ENCODE results near the gene MRPL2.
A peak's percentile ranks its signal among the peaks of the same experiment; 100 is the strongest.
"Not testable (repeated sequence)": the region's sequence is repeated elsewhere in the genome, so short reads cannot be mapped to it uniquely, and the experiment has no call there.

MRPL2 gene

GRCh38 chr6:43052225-43052841 lies 6.9 kb downstream of the MRPL2 start:
- DNase-seq, result no peak

- no peak for DNase-seq
Measured at GRCh38 chr6:43050981-43051380, 8.3 kb downstream of the MRPL2 start.

GRCh38 chr6:43047998-43048397 lies 11.2 kb downstream of the MRPL2 start:
- no peak for DNase-seq

GRCh38 chr6:43045371-43045930 lies 13.8 kb downstream of the MRPL2 start:
- DNase-seq, result no peak

- DNase-seq, result no peak
Measured at GRCh38 chr6:43043310-43043709, 15.9 kb downstream of the MRPL2 start.

GRCh38 chr6:43041475-43041874 lies 17.8 kb downstream of the MRPL2 start:
- not testable (repeated sequence) for DNase-seq

GRCh38 chr6:43040542-43041257 lies 18.5 kb downstream of the MRPL2 start:
- DNase-seq, result no peak

- no peak for DNase-seq
Measured at GRCh38 chr6:43038727-43039126, 20.5 kb downstream of the MRPL2 start.

GRCh38 chr6:43037706-43038105 lies 21.5 kb downstream of the MRPL2 start:
- DNase-seq, result no peak

- DNase-seq, result no peak
Measured at GRCh38 chr6:43037197-43037596, 22.0 kb downstream of the MRPL2 start.

- DNase-seq, result no peak
Measured at GRCh38 chr6:43036712-43037111, 22.5 kb downstream of the MRPL2 start.

GRCh38 chr6:43035495-43036194 lies 23.6 kb downstream of the MRPL2 start:
- DNase-seq, result no peak

GRCh38 chr6:43034190-43034525 lies 25.1 kb downstream of the MRPL2 start:
- no peak for DNase-seq

GRCh38 chr6:43033496-43034189 lies 25.6 kb downstream of the MRPL2 start:
- DNase-seq, result no peak

- no peak for DNase-seq
Measured at GRCh38 chr6:43032326-43032725, 26.9 kb downstream of the MRPL2 start.

GRCh38 chr6:43029120-43029519 lies 30.1 kb downstream of the MRPL2 start:
- DNase-seq, result no peak

GRCh38 chr6:43026365-43026764 lies 32.9 kb downstream of the MRPL2 start:
- DNase-seq, result no peak

GRCh38 chr6:43024436-43024835 lies 34.8 kb downstream of the MRPL2 start:
- no peak for DNase-seq

- DNase-seq, result peak; percentile 61 to 64
Measured at GRCh38 chr6:43021270-43022047, 37.8 kb downstream of the MRPL2 start, which contains the start of gene RRP36. RRP36 (plus strand) TSS chr6:43021623; CDS start chr6:43021655, 32 bp downstream.

GRCh38 chr6:43020847-43021246 lies 38.4 kb downstream of the MRPL2 start:
- no peak for DNase-seq

GRCh38 chr6:43020052-43020705 lies 39.1 kb downstream of the MRPL2 start:
- DNase-seq, result no peak

- no peak for DNase-seq
Measured at GRCh38 chr6:43019152-43019551, 40.1 kb downstream of the MRPL2 start.
